Hair follicle dermal papilla cell (primary cell): Measurements from ENCODE around the gene LZTS3. TPM values are rescaled to one million over a fixed set of nuclear protein-coding genes. Genes with fewer than 3 reads are reported as not detected.

ENCODE experiments used
- total RNA-seq: library from RNA; depleted of rRNA; stranded (reverse); fragments of >200 nt; gene quantifications from 2 replicates; pipeline ENCODE4 v1.2.3, GENCODE V29; 2012

Gene LZTS3
- 6.8 and 8.7 TPM in 2 replicates for total RNA-seq

GRCh38 chr20:3172933-3173609, at the start of gene LZTS3:
Gene LZTS3 (minus strand): TSS chr20:3173549. CDS start chr20:3167163, 6,386 bp downstream.

GRCh38 chr20:3209257-3209945, 36.1 kb upstream of the LZTS3 start, which contains the start of gene ITPA:
Gene ITPA (plus strand): TSS chr20:3209498. CDS start chr20:3209552, 54 bp downstream.

GRCh38 chr20:3204124-3204794, 30.9 kb upstream of the LZTS3 start, which contains the start of gene DDRGK1:
Gene DDRGK1 (minus strand): TSS chr20:3204682. CDS start chr20:3204627, 55 bp downstream.

Other genes with a start within 250 kb of the LZTS3 start
- gene GNRH2, start 129.9 kb downstream of the LZTS3 start, total RNA-seq, result 0.49 TPM in 1 of 2 replicates, not detected in the other
- gene MRPS26, start 127.5 kb downstream of the LZTS3 start, total RNA-seq, result 15.3 and 20.4 TPM in 2 replicates
- gene OXT, start 101.9 kb downstream of the LZTS3 start, total RNA-seq, result not detected in 2 replicates
- gene AVP, start 88.8 kb downstream of the LZTS3 start, total RNA-seq, result not detected in 2 replicates
- gene FASTKD5, start 13.7 kb downstream of the LZTS3 start, total RNA-seq, result 15.2 and 16.4 TPM in 2 replicates
- gene UBOX5, start 13.7 kb downstream of the LZTS3 start, total RNA-seq, result 6.2 and 6.6 TPM in 2 replicates
- 17.4 and 17.7 TPM in 2 replicates for gene DDRGK1, start 31.1 kb upstream of the LZTS3 start, total RNA-seq
- 20.1 and 35.9 TPM in 2 replicates for gene ITPA, start 35.9 kb upstream of the LZTS3 start, total RNA-seq
- 1.3 and 1.9 TPM in 2 replicates for gene SLC4A11, start 65.6 kb upstream of the LZTS3 start, total RNA-seq
- gene DNAAF9, start 234.1 kb upstream of the LZTS3 start, total RNA-seq, result 18.5 and 24.2 TPM in 2 replicates